GM06990 (cell line): ENCODE measurements around the gene C6orf47.

Experiments
- DNase-seq: peaks from one replicate; pipeline ENCODE4 v3.0.0-alpha.2; 2011; ENCODE audit not compliant: insufficient read length; ENCODE audit errors: extremely low read depth
- H3K27me3 ChIP-seq: replicated peaks from 2 replicates; pipeline ENCODE4 v1.6.0; 2011; ENCODE audit warnings: low read length; ENCODE audit not compliant: control insufficient read depth, insufficient read depth
- H3K36me3 ChIP-seq: 2 replicates; pipeline ENCODE4 v1.5.1; 2011; ENCODE audit warnings: low read length; ENCODE audit not compliant: control insufficient read depth, insufficient read depth
- H3K4me3 ChIP-seq: replicated peaks from 2 replicates; pipeline ENCODE4 v1.5.1; 2011; ENCODE audit warnings: low read depth, mild to moderate bottlenecking, control low read depth, low read length
- CTCF ChIP-seq: IDR thresholded peaks from 2 replicates; pipeline ENCODE4 v1.5.1; 2011; ENCODE audit warnings: low read length, control low read depth, mild to moderate bottlenecking, inconsistent platforms; ENCODE audit not compliant: insufficient read depth, poor library complexity, severe bottlenecking

The C6orf47 gene

GRCh38 chr6:31631681-31632278 lies 28.8 kb downstream of the C6orf47 start:
- Histone ChIP-seq H3K4me3 (no peak overlapping the region), H3K36me3 (peaks cover 69% of the 10 kb centered on the region), H3K27me3 (no peaks in the 10 kb centered on the region)
- TF ChIP-seq CTCF, result no peak
- DNase-seq, result no peak

GRCh38 chr6:31631209-31631608 lies 29.4 kb downstream of the C6orf47 start:
- H3K4me3 ChIP-seq, result no peak overlapping the region
- peaks cover 67% of the 10 kb centered on the region for H3K36me3 ChIP-seq
- no peak for DNase-seq
- no peak for TF ChIP-seq CTCF
- H3K27me3 ChIP-seq, result no peaks in the 10 kb centered on the region

GRCh38 chr6:31630177-31630934 lies 30.2 kb downstream of the C6orf47 start:
- no peaks in the 10 kb centered on the region for H3K27me3 ChIP-seq
- TF ChIP-seq CTCF, result no peak
- DNase-seq, result no peak
- H3K36me3 ChIP-seq, result peaks cover 70% of the 10 kb centered on the region
- H3K4me3 ChIP-seq, result no peak overlapping the region

- H3K27me3 ChIP-seq, result no peaks in the 10 kb centered on the region
- H3K4me3 ChIP-seq, result no peak overlapping the region
- no peak for TF ChIP-seq CTCF
- no peak for DNase-seq
- peaks cover 71% of the 10 kb centered on the region for H3K36me3 ChIP-seq
Observed at GRCh38 chr6:31629014-31629413, 31.6 kb downstream of the C6orf47 start.

GRCh38 chr6:31627690-31628287 lies 32.8 kb downstream of the C6orf47 start:
- DNase-seq, result no peak
- Histone ChIP-seq H3K36me3 (peaks cover 71% of the 10 kb centered on the region), H3K4me3 (no peak overlapping the region), H3K27me3 (no peaks in the 10 kb centered on the region)
- no peak for TF ChIP-seq CTCF
